ENCODE results near the gene ABCC5. TPM values are rescaled to one million over a fixed set of nuclear protein-coding genes. Genes with fewer than 3 reads are reported as not detected.

Gene ABCC5
- total RNA-seq, 1 experiment from 2014 or later: 37.6 TPM

GRCh38 chr3:183980403-183980802, 37.3 kb downstream of the ABCC5 start:
- Histone ChIP-seq H2BK15ac (ENCODE audit: low read depth, low read length) (no peak overlapping the region), H3K18ac (ENCODE audit: insufficient read length, low read depth, low read length) (no peak overlapping the region), H3K9ac (ENCODE audit: extremely low read depth, insufficient read length, low read length) (no peak overlapping the region), H3K27me3 (ENCODE audit: insufficient read depth, low read length) (no peaks in the 10 kb centered on the region), H4K91ac (ENCODE audit: insufficient read length, low read depth, low read length) (no peak overlapping the region), H2BK20ac (ENCODE audit: low read depth, low read length, poor library complexity, severe bottlenecking) (no peak overlapping the region), H3K27ac (ENCODE audit: insufficient read length, low read depth, low read length) (no peak overlapping the region), H4K8ac (replicated peaks; ENCODE audit: insufficient read length, low read depth, low read length) (no peak overlapping the region), H3K23me2 (ENCODE audit: insufficient read length, low read depth, low read length, poor library complexity, severe bottlenecking) (no peaks in the 10 kb centered on the region), H3K4me1 (ENCODE audit: insufficient read depth, low read length) (peaks cover 7% of the 10 kb centered on the region; the same call in 1 of the 2 replicates), H2AFZ (ENCODE audit: low read length) (no peak overlapping the region), H3K79me2 (ENCODE audit: insufficient read depth, low read length) (no peaks in the 10 kb centered on the region), H3K4ac (ENCODE audit: low read depth, low read length) (no peak overlapping the region), H3T11ph (ENCODE audit: low read length) (no peak overlapping the region), H3K14ac (ENCODE audit: insufficient read depth, low read length) (no peak overlapping the region), H4K5ac (ENCODE audit: insufficient read length, low read depth, low read length) (no peak overlapping the region), H3K9me3 (ENCODE audit: control insufficient read depth, low read depth, low read length) (no peaks in the 10 kb centered on the region), H3K4me2 (ENCODE audit: insufficient read depth, insufficient read length, low read length) (no peak overlapping the region), H2AK5ac (ENCODE audit: insufficient read length, low read length) (no peak overlapping the region), H2BK5ac (ENCODE audit: insufficient read length, low read length) (no peak overlapping the region), H4K20me1 (ENCODE audit: control insufficient read depth, insufficient read depth, insufficient read length) (no peaks in the 10 kb centered on the region), H3K56ac (ENCODE audit: insufficient read length, low read depth, low read length) (no peak overlapping the region), H3K79me1 (ENCODE audit: insufficient read depth, low read depth, low read length, poor library complexity, severe bottlenecking) (no peaks in the 10 kb centered on the region), H3K23ac (ENCODE audit: insufficient read length, low read depth, low read length) (no peak overlapping the region), H2BK120ac (ENCODE audit: low read depth, low read length, poor library complexity, severe bottlenecking) (no peak overlapping the region), H2BK12ac (ENCODE audit: insufficient read length, low read depth, low read length) (no peak overlapping the region)
- Mint-ChIP-seq H3K4me3 (no peak overlapping the region), H3K36me3 (ENCODE audit: insufficient read depth in 1 of 3, low read depth in 3 of 3) (peaks cover 15 to 54% (median 46%) of the 10 kb centered on the region in 3 experiments), H3K27ac (no peak overlapping the region), H3K9me3 (no peaks in the 10 kb centered on the region), H3K4me1 (peaks cover 31 to 33% of the 10 kb centered on the region in 2 experiments), H3K27me3 (ENCODE audit: low read depth) (no peaks in the 10 kb centered on the region)
- TF ChIP-seq CTCF (conservative IDR thresholded peaks at IDR 0.05): no peak
- DNase-seq: no peak
- no CpG with 5 or more reads among the region's 4 CpGs for WGBS (ENCODE audit: extremely low coverage, insufficient read length, low lambda C conversion rate)
